SK-N-SH (cell line): Measurements from ENCODE around the gene WBP2NL.

Experiments
- CTCF ChIP-seq: fragments of 200-600 bp; sonication (generic); IDR thresholded peaks from 2 replicates; pipeline ENCODE4 v1.6.1; 2017; ENCODE audit warnings: antibody characterized with exemption, mild to moderate bottlenecking, moderate library complexity
- EP300 ChIP-seq, 2 experiments: IDR thresholded peaks; 2 replicates each; pipeline versions ENCODE4 v1.4.0 to v1.6.1; 2012; ENCODE audit warnings: borderline replicate concordance in 1 of 2, low read depth in 1 of 2, low read length in 1 of 2
- GATA2 ChIP-seq: sonication (generic); formaldehyde crosslinking; IDR thresholded peaks from 2 replicates; pipeline ENCODE4 v1.5.0; 2020; ENCODE audit warnings: mild to moderate bottlenecking, missing genetic modification reagents
- MAX ChIP-seq: IDR thresholded peaks from 2 replicates; pipeline ENCODE4 v1.4.0; 2012; ENCODE audit warnings: low read depth
- PBX3 ChIP-seq: IDR thresholded peaks from 2 replicates; pipeline ENCODE4; 2012
- POLR2AphosphoS5 ChIP-seq: IDR thresholded peaks from 2 replicates; pipeline ENCODE4 v1.6.1; 2012; ENCODE audit warnings: low read depth, low read length
- RFX5 ChIP-seq: IDR thresholded peaks from 2 replicates; pipeline ENCODE4 v1.6.1; 2012; ENCODE audit warnings: mild to moderate bottlenecking, improper control_type of control experiment, low read length
- TEAD4 ChIP-seq: IDR thresholded peaks from 2 replicates; pipeline ENCODE4 v1.4.0; 2012; ENCODE audit warnings: mild to moderate bottlenecking, borderline replicate concordance; ENCODE audit not compliant: insufficient read depth
- YY1 ChIP-seq: IDR thresholded peaks from 2 replicates; pipeline ENCODE4 v1.4.0; 2012; ENCODE audit warnings: low read depth, mild to moderate bottlenecking

GRCh38 chr22:42052765-42053164 is 54.2 kb downstream of the WBP2NL start:
- TF ChIP-seq PBX3, result no peak
- no peak for TF ChIP-seq CTCF
- TF ChIP-seq GATA2, result no peak
- TF ChIP-seq POLR2AphosphoS5, result no peak
- TF ChIP-seq EP300 (IDR thresholded peaks at IDR 0.05; ENCODE audit: borderline replicate concordance in 1 of 2, low read depth in 1 of 2, low read length in 1 of 2), result no peak
- TF ChIP-seq MAX, result no peak
- TF ChIP-seq TEAD4, result no peak
- TF ChIP-seq YY1, result no peak
- no peak for TF ChIP-seq RFX5
